HG03097 (cell line): ENCODE results near the gene HCRT.
"Not testable (repeated sequence)": the region's sequence is repeated elsewhere in the genome, so short reads cannot be mapped to it uniquely, and the experiment has no call there.

Experiments
- ATAC-seq: cut with Tn5 transposase; IDR thresholded peaks from one replicate; pipeline ENCODE4 v1.9.1; 2021; ENCODE audit not compliant: unreplicated experiment, low FRiP score

Gene HCRT

DNA sequence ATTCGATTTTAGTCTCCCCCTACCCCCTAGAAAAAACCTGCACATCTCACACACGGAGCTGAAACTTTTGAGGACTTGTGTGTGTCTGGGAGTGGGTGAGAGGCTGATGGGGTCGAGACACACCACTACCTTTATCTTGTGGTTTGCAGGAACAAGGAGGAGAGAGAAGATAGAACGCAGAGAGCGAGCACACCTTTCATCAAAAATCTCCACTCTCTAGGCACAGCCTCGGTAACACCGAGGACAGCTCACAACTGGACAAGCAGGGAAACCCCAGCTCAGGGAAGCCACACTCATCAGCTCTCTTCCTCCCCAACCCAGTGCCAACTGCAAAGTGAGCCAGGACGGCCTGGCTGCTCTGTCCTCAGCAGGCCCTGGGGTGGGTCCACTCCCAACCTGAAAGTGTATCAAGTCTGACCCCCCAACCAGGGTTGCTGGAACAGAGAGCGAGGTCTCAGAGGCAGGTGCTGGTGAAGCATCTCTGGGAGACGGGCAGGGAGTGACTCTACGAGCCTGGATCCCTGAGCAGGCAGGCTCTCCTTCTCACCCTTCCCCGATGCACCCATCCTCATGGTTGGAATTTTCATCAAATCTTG is 14.3 kb upstream of the HCRT start:
- ATAC-seq: no peak

GRCh38 chr17:42198897-42199296 is 13.6 kb upstream of the HCRT start:
- ATAC-seq: no peak

DNA sequence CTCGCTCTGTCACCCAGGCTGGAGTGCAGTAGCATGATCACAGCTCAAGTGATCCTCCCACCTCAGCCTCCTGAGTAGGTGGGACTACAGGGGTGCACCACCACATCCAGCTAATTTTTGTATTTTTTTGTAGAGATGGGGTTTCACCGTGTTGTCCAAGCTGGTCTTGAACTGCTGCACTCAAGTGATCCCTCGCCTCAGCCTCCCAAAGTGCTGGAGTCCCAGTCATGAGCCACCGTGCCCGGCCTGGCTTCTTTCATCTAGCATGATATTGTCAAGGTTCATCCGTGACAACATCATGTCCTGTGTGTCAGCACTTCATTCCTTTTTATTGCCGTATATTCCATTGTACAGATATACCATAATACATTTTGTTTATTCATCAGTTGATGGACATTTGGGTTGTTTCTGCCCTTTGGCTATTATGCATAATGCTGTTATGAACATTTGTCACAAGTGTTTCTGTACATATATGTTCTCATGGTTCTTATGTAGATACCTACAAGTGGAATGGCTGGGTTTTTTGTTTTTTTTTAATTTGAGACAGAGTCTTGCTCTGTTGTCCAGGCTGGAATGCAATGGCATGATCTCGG is 12.4 kb upstream of the HCRT start:
- ATAC-seq: no peak

DNA sequence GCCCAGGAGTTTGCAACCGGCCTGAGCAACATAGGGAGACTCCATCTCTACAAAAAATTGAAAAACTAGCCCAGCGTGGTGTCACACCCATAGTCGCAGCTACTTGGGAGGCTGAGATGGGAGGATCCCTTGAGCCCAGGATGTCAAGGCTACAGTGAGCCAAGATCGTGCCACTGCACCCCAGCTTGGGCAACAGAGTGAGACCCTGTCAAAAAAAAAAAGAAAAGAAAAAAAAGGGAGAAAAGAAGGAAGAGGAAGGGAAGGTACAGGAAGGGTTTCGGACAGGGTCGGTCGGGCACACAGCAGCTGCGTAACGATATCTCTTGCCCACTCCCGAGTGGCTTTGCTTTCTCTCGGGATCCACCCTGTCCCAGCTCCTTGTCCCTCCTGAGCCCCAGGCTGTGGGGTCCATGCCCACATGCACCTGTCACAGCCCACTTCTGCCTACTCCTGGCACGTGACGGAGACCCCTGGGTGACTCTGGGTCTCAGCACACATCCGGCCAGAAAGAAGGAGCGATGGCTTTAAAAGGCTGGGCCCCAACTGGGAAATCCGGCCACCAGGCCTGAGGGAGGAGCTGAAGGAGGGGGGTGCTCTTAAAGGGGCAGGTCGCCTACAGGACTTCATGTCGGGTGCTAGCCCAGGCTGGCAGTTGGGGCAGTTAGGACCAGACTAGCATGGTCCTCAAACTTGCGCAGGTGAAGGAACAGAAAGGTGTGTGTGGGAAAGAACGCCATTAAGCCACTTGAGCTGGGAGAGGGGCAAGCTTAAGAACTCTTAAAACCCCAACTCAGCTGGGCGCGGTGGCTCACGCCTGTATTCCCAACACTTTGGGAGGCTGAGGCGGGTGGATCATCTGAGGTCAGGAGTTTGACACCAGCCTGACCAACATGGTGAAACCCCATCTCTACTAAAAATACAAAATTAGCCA is 9.0 kb upstream of the HCRT start, which contains the start of gene GHDC:
Gene GHDC, minus strand, starts transcription at position 526 of the 931 bp plus-strand sequence. CDS start 913 bp downstream, outside the sequence.
- ATAC-seq: peak; percentile 76

DNA sequence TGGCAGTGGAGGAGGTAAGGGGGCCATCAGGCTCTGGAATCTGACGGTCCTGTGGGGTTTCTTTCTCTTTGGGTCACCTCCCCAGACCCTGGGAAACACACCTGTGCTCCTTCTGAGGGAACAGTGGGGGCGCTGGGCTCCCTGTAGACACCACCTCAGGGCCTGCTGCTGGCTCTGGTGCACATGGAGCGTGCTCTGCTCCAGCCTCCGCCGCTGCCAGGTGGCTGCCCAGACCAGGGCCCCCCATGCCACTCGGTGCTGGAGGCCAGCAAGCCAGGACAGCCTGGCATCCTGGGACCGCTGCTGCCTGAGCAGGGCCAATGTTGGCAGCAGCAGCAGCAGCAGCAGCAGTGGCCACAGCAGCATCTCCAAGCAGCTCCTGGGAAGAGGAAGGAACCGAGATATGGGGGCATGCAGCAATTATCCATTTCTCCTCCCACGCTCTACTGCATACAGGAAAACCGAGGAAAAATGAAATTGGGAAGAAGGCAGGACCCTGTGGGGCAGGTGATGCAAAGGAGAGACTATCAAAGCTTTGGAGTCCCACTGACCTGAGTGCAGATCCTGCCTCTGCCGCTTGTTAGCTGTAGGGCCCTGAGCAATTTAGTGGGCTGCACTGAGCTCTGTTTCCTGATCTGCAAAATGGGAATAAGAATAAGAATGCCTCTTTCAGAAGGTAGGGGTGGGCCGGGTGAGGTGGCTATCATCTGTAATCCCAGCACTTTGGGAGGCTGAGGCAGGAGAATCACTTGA is 8.1 kb upstream of the HCRT start:
- no peak for ATAC-seq

DNA sequence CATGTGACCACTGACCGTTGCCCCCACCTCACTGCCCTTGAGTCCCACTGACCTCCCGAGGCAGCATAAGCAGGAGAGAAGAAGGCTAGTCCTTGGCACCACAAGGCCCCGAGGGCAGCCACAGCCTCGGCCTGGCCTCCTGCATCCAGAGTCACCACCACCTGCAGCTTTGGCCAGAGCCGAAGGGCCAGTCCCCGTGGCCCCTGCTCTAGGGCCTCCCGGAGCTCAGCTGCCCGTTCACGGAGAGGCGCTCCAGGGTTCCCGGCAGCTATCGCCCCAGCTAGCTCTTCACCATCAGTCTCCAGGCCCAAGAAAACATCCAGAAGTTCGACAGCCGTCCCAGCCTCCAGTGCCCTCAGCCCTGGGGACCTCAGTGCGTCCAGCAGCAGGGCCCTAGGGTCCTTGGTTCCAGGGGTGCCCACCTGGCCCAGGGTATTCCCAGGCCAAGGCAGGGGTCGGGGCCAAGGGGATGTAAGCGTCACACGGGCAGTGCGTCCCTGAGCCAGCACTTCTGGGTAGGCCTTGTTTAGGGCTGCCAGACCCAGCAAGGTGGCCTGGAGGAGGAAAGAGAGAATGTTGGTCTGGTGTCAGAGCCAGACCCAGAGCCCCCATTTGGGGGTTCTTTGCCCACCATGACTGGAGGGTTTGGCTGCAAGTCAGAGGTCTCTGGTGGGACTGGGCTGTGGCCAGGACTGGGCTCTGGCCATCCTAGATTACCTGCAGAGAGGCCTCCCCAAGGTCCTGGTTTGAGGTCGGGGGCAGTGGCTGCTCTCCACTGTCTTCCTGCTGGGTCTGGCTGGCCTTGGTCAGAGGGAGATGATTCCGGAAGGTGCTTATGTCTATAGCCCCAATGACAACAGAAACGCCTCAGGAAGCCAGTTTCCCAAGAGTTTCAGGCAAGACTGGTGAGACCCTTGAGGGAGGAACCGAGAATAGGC is 7.2 kb upstream of the HCRT start:
- ATAC-seq: no peak

- ATAC-seq: no peak
Observed at GRCh38 chr17:42191275-42191608, 6.0 kb upstream of the HCRT start.

DNA sequence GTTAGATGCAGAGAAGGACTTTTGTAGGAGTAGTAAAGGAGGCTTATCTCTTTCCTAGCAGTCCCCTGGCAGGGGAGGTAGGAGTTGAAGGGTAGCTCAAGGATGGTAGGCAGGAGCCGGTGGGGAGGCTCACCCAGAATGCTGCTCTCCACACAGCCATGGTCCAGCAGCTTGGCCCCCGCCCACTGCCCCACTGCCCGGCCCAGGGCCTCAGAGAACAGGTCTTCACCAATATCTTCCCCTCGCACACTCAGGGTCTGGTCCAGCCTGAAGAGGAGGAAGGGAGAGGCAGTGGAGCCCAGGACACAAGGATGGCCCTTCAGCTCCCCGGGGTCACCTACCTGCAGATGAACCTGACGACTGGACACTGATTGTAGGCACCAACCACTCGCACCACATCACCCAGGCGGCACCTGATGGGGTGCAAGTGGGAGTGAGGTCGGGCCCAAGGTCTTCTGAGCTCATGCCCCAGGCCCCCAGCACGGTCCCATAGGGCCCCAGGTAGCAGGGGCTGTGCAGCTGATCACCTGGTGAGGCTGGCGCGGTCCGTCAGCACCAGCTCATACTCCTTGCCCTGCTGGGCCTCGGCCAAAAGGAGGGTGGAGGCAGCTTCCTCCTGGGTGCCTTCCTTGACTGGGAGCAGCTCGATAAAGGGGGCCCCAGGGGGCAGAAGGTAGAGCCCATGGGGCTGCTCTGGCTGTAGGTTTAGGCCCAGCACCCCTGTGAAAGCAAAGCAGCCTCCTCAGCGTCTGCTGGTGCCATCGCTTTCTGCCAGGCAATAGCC is 5.4 kb upstream of the HCRT start:
- ATAC-seq: no peak

GRCh38 chr17:42189651-42189965 is 4.4 kb upstream of the HCRT start:
- ATAC-seq: no peak

DNA sequence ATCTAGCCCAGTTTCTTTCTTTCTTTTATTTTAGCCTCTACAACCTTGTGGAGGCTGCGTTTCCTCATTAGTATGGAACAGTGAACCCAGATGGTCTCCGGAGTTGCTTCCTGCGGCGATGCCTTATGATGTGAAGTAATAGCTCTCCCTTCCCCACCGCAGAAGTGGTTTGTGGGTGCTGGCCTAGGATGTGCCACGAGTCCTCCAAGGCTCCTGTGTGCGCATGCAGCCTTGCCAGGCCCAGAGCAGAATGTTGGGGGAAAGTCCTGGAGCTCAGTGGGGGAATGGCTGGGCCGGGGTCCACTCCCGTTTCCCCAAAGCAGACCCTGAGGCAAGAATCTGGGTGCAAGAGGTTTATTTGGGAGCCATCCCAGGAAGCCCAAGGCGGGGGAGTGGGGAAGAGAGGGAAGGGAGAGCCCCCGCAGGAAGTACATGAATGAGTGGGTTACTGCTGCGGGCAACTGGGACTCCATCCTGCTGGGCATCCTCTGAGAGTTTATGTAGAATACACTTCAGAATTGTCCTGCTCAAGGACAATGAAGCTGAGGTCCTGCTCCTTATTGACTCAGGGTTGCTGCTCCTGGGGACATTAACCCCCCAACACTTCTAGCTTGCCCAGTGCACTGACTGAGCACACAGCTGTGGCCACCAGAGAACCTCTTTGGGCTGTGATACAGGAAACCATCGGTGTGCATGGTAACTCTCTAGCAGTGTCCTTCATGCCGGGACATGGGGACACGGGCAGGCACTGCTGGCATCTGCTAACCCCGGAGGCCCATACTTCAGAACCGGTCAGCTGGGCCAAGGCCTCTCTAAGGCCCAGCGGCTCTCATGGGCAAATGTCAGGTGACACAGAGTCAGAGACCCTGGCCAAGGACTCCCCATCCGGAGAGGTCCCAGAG is 3.7 kb upstream of the HCRT start:
- ATAC-seq: no peak

- ATAC-seq: no peak
Observed at GRCh38 chr17:42187833-42188232, 2.6 kb upstream of the HCRT start.

DNA sequence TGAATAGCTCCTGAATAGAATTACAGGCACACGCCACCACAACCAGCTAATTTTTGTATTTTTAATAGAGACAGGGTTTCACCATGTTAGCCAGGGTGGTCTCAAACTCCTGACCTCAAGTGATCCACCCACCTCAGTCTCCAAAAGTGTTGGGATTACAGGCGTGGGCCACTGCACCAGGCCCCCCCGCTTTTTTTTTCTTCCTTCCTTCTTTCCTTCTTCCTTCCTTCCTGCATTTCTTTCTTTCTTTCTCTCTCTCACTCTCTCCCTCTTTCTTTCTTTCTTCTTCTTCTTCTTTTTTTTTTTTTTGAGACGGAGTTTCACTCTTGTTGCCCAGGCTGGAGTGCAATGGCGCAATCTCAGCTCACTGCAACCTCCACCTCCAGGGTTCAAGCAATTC is 939 bp upstream of the HCRT start:
- ATAC-seq: not testable (repeated sequence)

DNA sequence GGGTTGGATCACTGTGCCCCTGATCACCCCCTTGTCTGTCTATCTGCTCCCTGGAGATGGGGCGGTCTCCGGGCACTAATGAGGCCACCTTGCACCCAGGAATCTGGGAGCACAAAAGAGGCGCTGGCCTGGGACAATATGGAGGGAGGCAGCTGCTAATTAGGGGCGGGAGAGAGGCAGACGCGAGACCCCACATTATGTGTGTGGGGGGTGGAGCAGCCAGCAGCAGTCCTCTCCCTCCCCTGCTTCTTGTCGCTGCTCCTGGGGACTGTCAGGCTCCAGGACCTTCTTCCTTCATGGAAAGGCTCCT is 324 bp upstream of the HCRT start:
- ATAC-seq: no peak

GRCh38 chr17:42183741-42184711 is 1.2 kb downstream of the HCRT start:
- peak; percentile 49 for ATAC-seq

- no peak for ATAC-seq
Observed at GRCh38 chr17:42182927-42183734, 2.1 kb downstream of the HCRT start.

DNA sequence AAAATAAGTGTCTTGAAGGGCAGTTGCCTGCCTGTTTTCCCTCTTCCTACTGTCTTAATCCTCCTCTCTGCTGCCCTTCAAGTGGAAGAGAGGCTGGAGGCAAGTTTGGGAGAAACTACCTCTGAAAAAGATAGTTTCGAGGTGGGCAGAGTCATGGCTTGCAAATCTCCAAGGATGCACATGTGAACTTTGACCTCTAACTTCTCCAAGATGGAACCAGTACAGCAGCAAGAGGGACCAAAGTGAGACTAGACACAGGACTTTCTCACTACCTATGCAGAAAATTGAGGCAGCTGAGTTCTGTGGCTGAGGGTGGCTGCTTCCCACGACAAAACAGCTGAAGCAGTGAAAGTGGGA is 3.4 kb downstream of the HCRT start:
- ATAC-seq: no peak
